GM12891 (cell line): ENCODE data around the gene DLGAP1.
"Not testable (repeated sequence)": the region's sequence is repeated elsewhere in the genome, so short reads cannot be mapped to it uniquely, and the experiment has no call there.

Source experiments
- DNase-seq: peaks from one replicate; pipeline ENCODE4 v3.0.0; 2011; ENCODE audit warnings: low spot score; ENCODE audit not compliant: insufficient read length
- FAIRE-seq: peaks from 2 replicates; lab custom pipeline; 2011; peaks lifted over from hg19 to GRCh38; lab: Jason Lieb, UNC
- PAX5 ChIP-seq: IDR thresholded peaks from 2 replicates; pipeline ENCODE4 v1.6.1; 2011; ENCODE audit warnings: low read length, moderate library complexity, mild to moderate bottlenecking; ENCODE audit not compliant: insufficient read depth, severe bottlenecking
- POLR2A ChIP-seq: IDR thresholded peaks from 2 replicates; pipeline ENCODE4 v1.6.1; 2011; ENCODE audit warnings: low read depth, low read length, control low read depth
- POLR2AphosphoS5 ChIP-seq: IDR thresholded peaks from 2 replicates; pipeline ENCODE4 v1.6.1; 2011; ENCODE audit warnings: low read depth, low read length, control low read depth
- POU2F2 ChIP-seq: IDR thresholded peaks from 2 replicates; pipeline ENCODE4 v1.6.1; 2011; ENCODE audit warnings: low read depth, mild to moderate bottlenecking, control low read depth, low read length, moderate library complexity
- SPI1 ChIP-seq: IDR thresholded peaks from 2 replicates; pipeline ENCODE4 v1.6.1; 2011; ENCODE audit warnings: low read depth, low read length, control low read depth
- TAF1 ChIP-seq: IDR thresholded peaks from 2 replicates; pipeline ENCODE4 v1.6.1; 2011; ENCODE audit warnings: low read depth, low read length, control low read depth

The DLGAP1 gene

DNA sequence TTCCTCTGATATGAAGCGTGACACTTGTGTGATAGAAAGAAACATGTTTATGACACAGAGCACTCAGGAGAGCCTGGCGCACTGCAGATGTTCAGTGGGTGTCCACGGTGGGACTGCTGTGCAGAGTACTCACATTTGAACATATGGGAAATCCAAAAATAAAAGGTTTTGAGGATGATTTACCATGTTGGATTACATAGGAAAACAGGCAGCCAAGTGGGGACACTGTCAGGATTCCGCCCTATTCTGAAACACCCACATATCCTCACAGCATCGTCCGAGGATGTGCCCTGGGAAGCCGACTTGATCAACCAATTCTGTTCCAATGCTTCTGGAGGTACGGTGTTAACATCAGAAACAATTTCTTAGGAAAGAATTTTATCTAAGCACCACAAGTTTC lies 741.4 kb downstream of the DLGAP1 start:
- TF ChIP-seq POLR2A (no peak), SPI1 (no peak), POLR2AphosphoS5 (no peak), TAF1 (no peak), PAX5 (no peak), POU2F2 (no peak)
- DNase-seq (no peak), FAIRE-seq (no peak)

GRCh38 chr18:3713166-3713565 lies 741.9 kb downstream of the DLGAP1 start:
- FAIRE-seq (no peak), DNase-seq (no peak)
- TF ChIP-seq POU2F2 (no peak), TAF1 (no peak), PAX5 (no peak), POLR2AphosphoS5 (no peak), SPI1 (no peak), POLR2A (no peak)

- DNase-seq (no peak), FAIRE-seq (no peak)
- TF ChIP-seq PAX5: no peak
- no peak for TF ChIP-seq POU2F2
- no peak for TF ChIP-seq TAF1
Observed at GRCh38 chr18:3712491-3712890, 742.6 kb downstream of the DLGAP1 start.

GRCh38 chr18:3710712-3711301 lies 744.3 kb downstream of the DLGAP1 start:
- DNase-seq (no peak), FAIRE-seq (no peak)
- TF ChIP-seq SPI1: no peak
- no peak for TF ChIP-seq PAX5
- TF ChIP-seq TAF1: no peak
- TF ChIP-seq POU2F2: no peak
- no peak for TF ChIP-seq POLR2AphosphoS5
- no peak for TF ChIP-seq POLR2A

DNA sequence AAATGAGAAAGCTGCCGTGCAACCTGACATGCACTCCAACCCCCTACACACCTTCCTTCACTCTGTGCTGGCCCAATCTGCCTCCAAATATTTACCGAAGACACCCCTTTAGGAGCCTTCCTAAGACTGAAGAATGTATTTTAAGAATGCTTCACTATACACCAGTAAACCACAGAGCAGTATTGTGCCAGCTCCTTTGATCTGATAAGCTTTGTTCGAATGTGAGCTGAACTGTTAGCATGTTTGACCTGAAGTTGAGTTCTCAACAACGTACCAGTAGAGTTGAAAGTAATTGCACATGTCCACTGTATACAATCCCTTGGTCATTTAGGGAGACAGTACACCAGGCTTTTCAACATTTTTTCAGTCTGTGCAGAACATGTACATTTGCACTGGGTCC lies 745.9 kb downstream of the DLGAP1 start:
- TF ChIP-seq POU2F2 (no peak), PAX5 (no peak), POLR2A (no peak)
- no peak for FAIRE-seq
- no peak for DNase-seq

DNA sequence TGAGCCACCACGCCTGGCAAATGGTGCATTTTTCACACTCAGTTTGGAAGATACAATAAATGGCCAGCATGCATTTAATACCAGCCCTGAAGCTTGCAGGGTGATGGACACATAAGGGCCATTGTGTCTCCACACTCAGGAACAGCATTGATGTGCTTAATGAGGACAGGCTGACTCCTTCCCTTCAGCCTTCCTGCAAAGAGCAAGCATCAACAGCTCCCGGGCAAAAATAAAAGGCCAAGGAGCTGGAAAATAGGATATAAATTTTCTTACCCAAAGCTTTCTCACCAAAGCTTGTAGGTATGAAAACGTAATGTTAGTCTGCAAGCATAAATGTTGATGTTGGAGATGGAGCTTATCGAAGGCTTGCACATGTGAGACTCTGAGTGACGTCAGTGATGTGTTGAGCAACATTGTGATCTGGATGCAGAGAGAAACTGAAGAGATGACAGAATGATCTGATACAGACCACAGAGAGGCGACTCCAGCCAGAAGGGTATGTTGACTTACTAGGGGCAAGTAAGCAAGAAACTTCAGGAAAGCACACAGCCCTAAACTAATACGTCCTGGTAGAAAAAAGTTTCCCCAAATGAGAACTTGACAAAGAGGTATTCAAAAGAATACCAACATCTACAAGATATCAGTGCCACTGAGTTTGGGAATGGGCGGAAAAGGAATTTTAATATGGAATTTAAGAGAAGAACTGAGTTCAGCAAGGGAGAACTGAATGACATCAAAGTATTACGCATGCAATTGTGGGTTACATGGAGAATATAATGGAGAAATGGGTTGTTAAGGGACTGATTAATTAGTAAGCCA lies 748.6 kb downstream of the DLGAP1 start:
- FAIRE-seq: no peak
- DNase-seq: no peak
- no peak for TF ChIP-seq TAF1
- TF ChIP-seq SPI1: no peak

DNA sequence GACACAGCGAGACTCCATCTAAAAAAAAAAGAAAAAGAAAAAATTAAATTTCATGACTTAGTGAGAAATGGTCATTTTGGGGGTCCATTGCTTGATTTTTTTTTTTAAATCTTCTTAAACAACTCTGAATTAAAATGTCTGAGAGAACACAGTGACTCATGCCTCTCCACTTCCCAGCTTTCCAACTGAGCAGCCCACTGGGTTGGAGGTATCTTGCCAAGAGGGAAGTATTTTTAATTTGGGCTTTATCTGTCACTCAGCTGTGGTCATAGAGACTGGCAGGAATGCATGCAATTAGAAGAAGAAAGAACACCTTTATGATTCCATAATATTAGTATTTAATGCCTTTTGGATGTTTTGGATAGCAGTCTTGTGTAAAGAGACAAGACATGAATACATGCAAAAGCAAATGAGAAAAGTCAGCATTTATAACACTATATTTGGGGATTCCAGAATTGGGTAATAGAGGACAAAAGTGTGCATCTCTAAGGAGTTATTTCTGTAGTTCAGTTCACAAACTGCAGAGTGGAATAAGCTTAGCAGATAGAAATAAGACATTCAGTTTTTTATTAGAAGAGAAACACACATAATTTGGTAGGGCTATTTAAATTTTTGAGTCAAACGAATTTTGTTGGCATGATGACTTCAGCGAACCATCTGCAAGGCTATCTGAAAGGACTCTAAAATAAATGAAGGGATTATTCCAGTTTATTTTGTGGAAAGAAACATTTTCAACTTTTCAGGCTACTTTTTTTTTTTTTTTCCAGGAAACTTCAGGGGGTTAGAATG lies 750.4 kb downstream of the DLGAP1 start:
- TF ChIP-seq POLR2AphosphoS5 (no peak), POU2F2 (no peak), PAX5 (no peak), SPI1 (no peak), TAF1 (no peak), POLR2A (no peak)
- DNase-seq: no peak
- no peak for FAIRE-seq

GRCh38 chr18:3703732-3704176 lies 751.4 kb downstream of the DLGAP1 start:
- DNase-seq: no peak
- TF ChIP-seq POU2F2: no peak
- TF ChIP-seq TAF1: no peak
- TF ChIP-seq POLR2A: no peak
- no peak for TF ChIP-seq SPI1
- no peak for TF ChIP-seq PAX5
- TF ChIP-seq POLR2AphosphoS5: no peak
- FAIRE-seq: no peak

- DNase-seq, FAIRE-seq: not testable (repeated sequence)
Observed at GRCh38 chr18:3699707-3700567, 755.2 kb downstream of the DLGAP1 start.

DNA sequence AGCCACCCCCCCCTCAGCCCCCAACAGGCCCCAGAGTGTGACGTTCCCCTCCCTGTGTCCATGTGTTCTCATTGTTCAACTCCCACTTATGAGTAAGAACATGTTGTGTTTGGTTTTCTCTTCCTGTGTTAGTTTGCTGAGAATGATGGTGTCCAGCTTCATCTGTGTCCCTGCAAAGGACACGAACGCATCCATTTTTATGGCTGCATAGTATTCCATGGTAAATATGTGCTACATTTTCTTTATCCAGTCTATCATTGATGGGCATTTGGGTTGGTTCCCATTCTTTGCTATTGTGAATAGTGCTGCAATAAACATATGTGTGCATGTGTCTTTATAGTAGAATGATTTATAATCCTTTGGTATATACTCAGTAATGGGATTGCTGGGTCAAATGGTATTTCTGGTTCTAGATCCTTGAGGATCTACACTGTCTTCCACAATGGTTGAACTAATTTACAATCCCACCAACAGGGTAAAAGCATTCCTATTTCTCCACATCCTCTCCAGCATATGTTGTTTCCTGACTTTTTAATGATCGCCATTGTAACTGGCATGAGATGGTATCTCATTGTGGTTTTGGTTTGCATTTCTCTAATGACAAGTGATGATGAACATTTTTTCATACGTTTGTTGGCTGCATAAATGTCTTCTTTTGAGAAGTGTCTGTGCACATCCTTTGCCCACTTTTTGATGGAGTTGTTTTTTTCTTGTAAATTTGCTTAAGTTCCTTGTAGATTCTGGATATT lies 760.9 kb downstream of the DLGAP1 start:
- DNase-seq, FAIRE-seq: not testable (repeated sequence)
